ENCODE data around the gene LRRN4CL. TPM values are rescaled to one million over a fixed set of nuclear protein-coding genes. Genes with fewer than 3 reads are reported as not detected.

LRRN4CL gene
- total and polyA plus RNA-seq, 9 of the 15 experiments (the other 6 are each of a cell fraction or from before 2014, with no cell fraction given): 0.03 to 0.11 (median 0.05) TPM; not detected in 4

DNA sequence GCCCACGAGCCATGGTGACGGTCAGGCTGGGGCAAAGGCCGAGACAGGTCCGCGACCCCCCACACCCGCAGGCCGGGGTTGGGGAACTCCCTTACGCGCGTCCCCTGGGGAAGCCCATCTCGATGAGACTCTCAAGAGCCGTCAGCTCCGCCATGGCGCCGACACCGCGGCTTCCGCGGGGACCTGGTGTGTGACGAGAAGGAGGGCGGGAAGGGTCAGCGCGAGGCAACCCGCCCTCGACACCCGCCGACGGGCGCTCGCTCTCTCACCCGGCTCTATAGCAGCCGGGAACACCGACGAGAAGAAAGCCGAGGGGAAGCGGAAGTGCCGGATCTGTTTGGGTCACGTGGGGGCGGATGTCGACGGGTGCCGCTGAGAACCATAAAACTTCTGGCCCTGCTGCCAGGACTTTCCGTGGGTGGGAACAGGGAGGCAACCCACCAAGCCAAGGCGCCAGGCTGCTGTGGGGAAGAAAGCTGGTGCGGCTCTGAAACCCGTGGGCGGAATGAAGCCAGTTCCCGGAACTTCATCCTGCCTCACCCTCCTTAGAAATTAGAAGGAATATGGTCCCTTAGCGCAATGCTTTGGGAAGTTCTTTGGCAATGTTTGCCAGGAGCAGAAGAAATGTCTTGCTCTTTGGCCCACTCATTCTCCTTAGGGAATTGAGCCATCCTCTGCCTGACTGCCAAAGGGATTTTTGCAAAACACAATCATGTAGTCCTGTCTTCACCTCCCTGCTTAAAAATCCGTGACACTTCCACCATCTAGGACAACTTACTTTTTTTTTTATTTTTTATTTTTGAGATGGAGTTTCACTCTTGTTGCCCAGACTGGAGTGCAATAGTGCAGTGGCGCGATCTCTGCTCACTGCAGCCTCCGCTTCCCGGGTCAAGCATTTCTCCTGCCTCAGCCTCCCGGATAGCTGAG, 10.3 kb downstream of the LRRN4CL start, which contains the start of gene UBXN1 (continued):
- TF ChIP-seq, protein P1, sequence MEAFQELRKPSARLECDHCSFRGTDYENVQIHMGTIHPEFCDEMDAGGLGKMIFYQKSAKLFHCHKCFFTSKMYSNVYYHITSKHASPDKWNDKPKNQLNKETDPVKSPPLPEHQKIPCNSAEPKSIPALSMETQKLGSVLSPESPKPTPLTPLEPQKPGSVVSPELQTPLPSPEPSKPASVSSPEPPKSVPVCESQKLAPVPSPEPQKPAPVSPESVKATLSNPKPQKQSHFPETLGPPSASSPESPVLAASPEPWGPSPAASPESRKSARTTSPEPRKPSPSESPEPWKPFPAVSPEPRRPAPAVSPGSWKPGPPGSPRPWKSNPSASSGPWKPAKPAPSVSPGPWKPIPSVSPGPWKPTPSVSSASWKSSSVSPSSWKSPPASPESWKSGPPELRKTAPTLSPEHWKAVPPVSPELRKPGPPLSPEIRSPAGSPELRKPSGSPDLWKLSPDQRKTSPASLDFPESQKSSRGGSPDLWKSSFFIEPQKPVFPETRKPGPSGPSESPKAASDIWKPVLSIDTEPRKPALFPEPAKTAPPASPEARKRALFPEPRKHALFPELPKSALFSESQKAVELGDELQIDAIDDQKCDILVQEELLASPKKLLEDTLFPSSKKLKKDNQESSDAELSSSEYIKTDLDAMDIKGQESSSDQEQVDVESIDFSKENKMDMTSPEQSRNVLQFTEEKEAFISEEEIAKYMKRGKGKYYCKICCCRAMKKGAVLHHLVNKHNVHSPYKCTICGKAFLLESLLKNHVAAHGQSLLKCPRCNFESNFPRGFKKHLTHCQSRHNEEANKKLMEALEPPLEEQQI (IDR thresholded peaks at IDR 0.05): no peak
- TF ChIP-seq, protein P2, sequence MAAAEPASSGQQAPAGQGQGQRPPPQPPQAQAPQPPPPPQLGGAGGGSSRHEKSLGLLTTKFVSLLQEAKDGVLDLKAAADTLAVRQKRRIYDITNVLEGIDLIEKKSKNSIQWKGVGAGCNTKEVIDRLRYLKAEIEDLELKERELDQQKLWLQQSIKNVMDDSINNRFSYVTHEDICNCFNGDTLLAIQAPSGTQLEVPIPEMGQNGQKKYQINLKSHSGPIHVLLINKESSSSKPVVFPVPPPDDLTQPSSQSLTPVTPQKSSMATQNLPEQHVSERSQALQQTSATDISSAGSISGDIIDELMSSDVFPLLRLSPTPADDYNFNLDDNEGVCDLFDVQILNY (CRISPR knock-in tag; IDR thresholded peaks at IDR 0.05): no peak
- no peak for TF ChIP-seq TRIM25 (IDR thresholded peaks at IDR 0.05; ENCODE audit: borderline replicate concordance)
- no peak for TF ChIP-seq ZNF217 (CRISPR knock-in tag; IDR thresholded peaks at IDR 0.05)
- TF ChIP-seq NKRF (IDR thresholded peaks at IDR 0.05; ENCODE audit: borderline replicate concordance): peak; percentile 80
- no peak for TF ChIP-seq RBM25 (IDR thresholded peaks at IDR 0.05; ENCODE audit: low read depth, low read length, severe bottlenecking)
- TF ChIP-seq RNF219 (CRISPR knock-in tag; IDR thresholded peaks at IDR 0.05): no peak
- TF ChIP-seq ELK3 (CRISPR knock-in tag; IDR thresholded peaks at IDR 0.05): no peak
- TF ChIP-seq ELF1 (tag; IDR thresholded peaks at IDR 0.05): peak; percentile 96
- TF ChIP-seq NUFIP1 (IDR thresholded peaks at IDR 0.05; ENCODE audit: partially characterized antibody): no peak
- TF ChIP-seq DNMT1 (IDR thresholded peaks at IDR 0.05): no peak; the same call in 1 of the 2 replicates
- peak; percentile 64; the same call in 1 of the 2 replicates for TF ChIP-seq ZNF12 (CRISPR knock-in tag; IDR thresholded peaks at IDR 0.05)
- TF ChIP-seq, protein P3, sequence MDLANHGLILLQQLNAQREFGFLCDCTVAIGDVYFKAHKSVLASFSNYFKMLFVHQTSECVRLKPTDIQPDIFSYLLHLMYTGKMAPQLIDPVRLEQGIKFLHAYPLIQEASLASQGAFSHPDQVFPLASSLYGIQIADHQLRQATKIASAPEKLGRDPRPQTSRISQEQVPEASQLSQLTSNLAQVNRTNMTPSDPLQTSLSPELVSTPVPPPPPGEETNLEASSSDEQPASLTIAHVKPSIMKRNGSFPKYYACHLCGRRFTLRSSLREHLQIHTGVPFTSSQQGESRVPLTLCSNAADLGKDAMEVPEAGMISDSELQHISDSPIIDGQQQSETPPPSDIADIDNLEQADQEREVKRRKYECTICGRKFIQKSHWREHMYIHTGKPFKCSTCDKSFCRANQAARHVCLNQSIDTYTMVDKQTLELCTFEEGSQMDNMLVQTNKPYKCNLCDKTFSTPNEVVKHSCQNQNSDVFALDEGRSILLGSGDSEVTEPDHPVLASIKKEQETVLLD (IDR thresholded peaks at IDR 0.05): peak; percentile 50; the same call in 1 of the 2 replicates

All from K562 (cell line).